A673 (cell line): ENCODE results near the gene DCLRE1A. TPM values are rescaled to one million over a fixed set of nuclear protein-coding genes. Genes with fewer than 3 reads are reported as not detected.

Experiments used
- BruUV-seq: library from RNA; stranded (reverse); fragments of 400-500 nt; replicated peaks from 2 replicates; lab custom pipeline; 2021; lab: Mats Ljungman, UMichigan
- CTCF ChIA-PET: fragments of 300-600 bp; sonication (Branson Sonifier 250); formaldehyde crosslinking; loops from one replicate; lab custom pipeline; 2022; ENCODE audit warnings: antibody characterized with exemption; lab: Charles Lee
- POLR2A ChIA-PET: fragments of 300-600 bp; sonication (Branson Sonifier 250); formaldehyde crosslinking; loops from one replicate; lab custom pipeline; 2022; ENCODE audit warnings: antibody characterized with exemption; ENCODE audit not compliant: low non-redundant PET; lab: Charles Lee
- DNase-seq: peaks from one replicate; pipeline ENCODE4 v3.0.0-alpha.2; 2015; ENCODE audit warnings: low spot score
- H3K27ac ChIP-seq: fragments of 200-600 bp; sonication (generic); 2 replicates; pipeline ENCODE4 v1.5.1; 2016; ENCODE audit warnings: mixed run types, low read depth, mild to moderate bottlenecking, mixed read lengths, antibody characterized with exemption, low read length; ENCODE audit not compliant: poor library complexity, severe bottlenecking
- H3K27me3 ChIP-seq: fragments of 200-600 bp; sonication (generic); replicated peaks from 2 replicates; pipeline ENCODE4 v1.6.1; 2017; ENCODE audit warnings: mixed run types, low read depth, mild to moderate bottlenecking, mixed read lengths, antibody characterized with exemption, low read length; ENCODE audit not compliant: insufficient read depth, poor library complexity
- H3K36me3 ChIP-seq: fragments of 200-600 bp; sonication (generic); 2 replicates; pipeline ENCODE4 v1.6.1; 2016; ENCODE audit warnings: mixed run types, mild to moderate bottlenecking, mixed read lengths, antibody characterized with exemption, low read length; ENCODE audit not compliant: insufficient read depth, poor library complexity, severe bottlenecking
- H3K4me1 ChIP-seq: fragments of 200-600 bp; sonication (generic); 2 replicates; pipeline ENCODE4 v1.6.1; 2017; ENCODE audit warnings: mixed run types, mild to moderate bottlenecking, mixed read lengths, antibody characterized with exemption, low read length; ENCODE audit not compliant: insufficient read depth, poor library complexity, severe bottlenecking
- H3K4me3 ChIP-seq: fragments of 200-600 bp; sonication (generic); 2 replicates; pipeline ENCODE4 v1.5.1; 2016; ENCODE audit warnings: low read depth, mixed run types, mild to moderate bottlenecking, mixed read lengths, low read length; ENCODE audit not compliant: poor library complexity, severe bottlenecking
- H3K9me3 ChIP-seq: fragments of 200-600 bp; sonication (generic); 2 replicates; pipeline ENCODE4 v1.6.1; 2016; ENCODE audit warnings: mixed run types, low read depth, mild to moderate bottlenecking, mixed read lengths, antibody characterized with exemption, low read length; ENCODE audit not compliant: poor library complexity, severe bottlenecking
- CTCF ChIP-seq: fragments of 300-800, 200-600 bp; sonication (generic); conservative IDR thresholded peaks from 2 replicates; pipeline ENCODE4 v1.5.1; 2017; ENCODE audit warnings: low read depth, mild to moderate bottlenecking, antibody characterized with exemption, low read length, moderate library complexity, mixed read lengths
- EZH2 ChIP-seq: fragments of 200-600 bp; sonication (generic); IDR thresholded peaks from 2 replicates; pipeline ENCODE4 v1.6.1; 2017; ENCODE audit warnings: borderline replicate concordance, low read depth, mild to moderate bottlenecking, mixed read lengths, antibody characterized with exemption, low read length; ENCODE audit not compliant: poor library complexity, severe bottlenecking
- intact Hi-C: fragments of 100-400 bp; cut with micrococcal nuclease; formaldehyde crosslinking; loops from one replicate; pipeline ENCODE4 v1.10.0; 2022; ENCODE audit not compliant: unreplicated experiment
- total RNA-seq: library from RNA; stranded (reverse); gene quantifications from 2 replicates; pipeline ENCODE4 v1.2.3, GENCODE V29; 2021

The DCLRE1A gene
- total RNA-seq, 1 experiment from 2014 or later = 75.6 TPM

DNA sequence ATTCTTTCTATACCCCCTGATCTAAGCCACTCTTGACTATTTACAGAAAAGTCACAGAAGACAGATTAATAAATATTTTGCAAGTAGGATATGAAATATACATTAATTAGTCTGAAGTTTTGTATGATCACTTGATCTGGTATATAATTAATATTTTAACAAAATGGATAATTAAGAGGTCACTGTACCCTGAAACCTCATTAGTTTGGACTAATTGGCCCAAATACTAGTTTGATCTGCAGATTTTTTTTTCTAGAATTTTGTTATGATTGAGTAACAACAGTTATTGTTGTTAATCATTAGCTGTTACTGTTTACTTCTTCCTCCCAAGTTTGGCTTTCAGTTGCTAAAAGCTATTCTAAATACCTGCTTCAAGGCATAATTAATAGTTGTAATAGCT, 3.3 kb upstream of the DCLRE1A start:
- POLR2A ChIA-PET = no interaction called here
- intact Hi-C loops = no loop called here
- no peak for DNase-seq
- Histone ChIP-seq H3K36me3 (peaks cover 36% of the 10 kb centered on the region), H3K4me3 (peak overlapping the region; percentile 76), H3K4me1 (peaks cover 33% of the 10 kb centered on the region), H3K9me3 (peaks cover 5% of the 10 kb centered on the region), H3K27me3 (no peaks in the 10 kb centered on the region), H3K27ac (peak overlapping the region; percentile 99)
- TF ChIP-seq CTCF (no peak), EZH2 (no peak)
- BruUV-seq = no TSS peak
- CTCF ChIA-PET = no interaction called here

GRCh38 chr10:113856563-113856962, 2.7 kb upstream of the DCLRE1A start:
- ChIA-PET POLR2A (no interaction called here), CTCF (no interaction called here)
- peak overlapping the region; percentile 99 for H3K27ac ChIP-seq
- peaks cover 33% of the 10 kb centered on the region for H3K4me1 ChIP-seq
- DNase-seq = peak; percentile 30
- H3K9me3 ChIP-seq = peaks cover 5% of the 10 kb centered on the region
- no TSS peak for BruUV-seq
- no peaks in the 10 kb centered on the region for H3K27me3 ChIP-seq
- TF ChIP-seq CTCF = no peak
- no peak for TF ChIP-seq EZH2
- intact Hi-C loops = no loop called here
- peak overlapping the region; percentile 76 for H3K4me3 ChIP-seq
- peaks cover 30% of the 10 kb centered on the region for H3K36me3 ChIP-seq

DNA sequence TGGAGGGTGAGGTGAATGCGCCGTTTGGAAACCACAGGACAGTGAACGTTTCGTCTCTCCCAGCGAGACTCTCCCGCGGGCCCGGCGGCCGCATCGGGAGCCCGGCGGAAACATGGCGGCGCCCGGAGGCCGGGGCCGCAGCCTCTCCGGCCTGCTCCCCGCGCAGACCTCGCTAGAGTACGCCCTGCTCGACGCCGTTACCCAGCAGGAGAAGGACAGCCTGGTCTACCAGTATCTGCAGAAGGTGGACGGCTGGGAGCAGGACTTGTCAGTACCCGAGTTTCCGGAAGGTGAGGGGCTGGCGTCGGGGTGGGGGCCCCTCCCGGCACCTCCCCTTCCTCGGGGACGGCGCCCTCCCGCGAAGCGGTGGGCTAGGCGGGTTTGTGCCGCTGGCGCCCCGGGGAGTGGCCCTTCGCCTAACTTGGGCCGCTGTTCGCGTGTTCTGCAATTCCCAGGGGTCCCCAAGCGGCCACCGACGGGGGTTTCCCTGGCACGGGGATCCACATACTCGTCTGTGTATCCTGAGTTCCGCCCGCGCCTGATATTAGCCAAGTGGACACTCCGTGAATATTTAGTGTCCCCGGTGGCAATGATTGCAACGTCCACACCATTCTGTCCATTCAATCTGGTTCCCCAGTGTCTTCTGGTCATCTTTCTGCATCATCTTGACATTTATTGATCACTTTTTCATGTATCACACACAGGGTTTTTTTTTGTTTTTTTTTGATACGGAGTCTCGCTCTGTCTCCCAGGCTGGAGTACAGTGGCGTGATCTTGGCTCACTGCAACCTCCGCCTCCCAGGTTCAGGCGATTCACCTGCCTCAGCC, 1.1 kb upstream of the DCLRE1A start:
- intact Hi-C loops = loop anchor here (1.0 to 2.0 kb wide), 3 partner anchors 130 to 248 kb away; no protein-coding TSS in a partner anchor
- BruUV-seq = no TSS peak
- Histone ChIP-seq H3K4me3 (peak overlapping the region; percentile 76), H3K4me1 (peaks cover 33% of the 10 kb centered on the region), H3K36me3 (peaks cover 14% of the 10 kb centered on the region), H3K27ac (peak overlapping the region; percentile 99), H3K9me3 (no peaks in the 10 kb centered on the region), H3K27me3 (no peaks in the 10 kb centered on the region)
- no peak for TF ChIP-seq EZH2
- TF ChIP-seq CTCF = 0 out of 2 replicates have a peak, but pooled peaks have one; percentile 16
- ChIA-PET POLR2A (no interaction called here), CTCF (interaction anchor here (0.5 kb wide), 1 partner anchor 112 kb away, joined by 5 read pairs; no protein-coding TSS in a partner anchor)
- DNase-seq = peak; percentile 81
